H1 (cell line): ENCODE results near the gene PPM1F. TPM values are rescaled to one million over a fixed set of nuclear protein-coding genes. Genes with fewer than 3 reads are reported as not detected.

Experiments
- CTCF ChIA-PET: fragments of 300-600 bp; sonication (Branson Sonifier 250); formaldehyde crosslinking; loops from one replicate; lab custom pipeline; 2021; ENCODE audit not compliant: partially characterized antibody; lab: Charles Lee
- POLR2A ChIA-PET: fragments of 300-600 bp; sonication (Branson Sonifier 250); formaldehyde crosslinking; loops from one replicate; lab custom pipeline; 2021; ENCODE audit warnings: inconsistent platforms; ENCODE audit not compliant: partially characterized antibody; lab: Charles Lee
- DNase-seq, 2 experiments: peaks; one replicate each; pipeline versions ENCODE4 v3.0.0 to v3.0.0-alpha.2; 2010 to 2022; ENCODE audit warnings: low spot score in 2 of 2, low read depth in 1 of 2, mixed read lengths in 1 of 2
- FAIRE-seq: peaks from 2 replicates; lab custom pipeline; 2011; peaks lifted over from hg19 to GRCh38; lab: Jason Lieb, UNC
- H2AFZ ChIP-seq: 2 replicates; pipeline ENCODE4 v1.8.1; 2012; ENCODE audit warnings: low read length, inconsistent platforms
- H2AK5ac ChIP-seq: 2 replicates; pipeline ENCODE4 v1.6.1; 2013; ENCODE audit warnings: low read depth, low read length
- H2BK120ac ChIP-seq: replicated peaks from 2 replicates; pipeline ENCODE3; 2013; ENCODE audit warnings: low read depth, low read length, inconsistent platforms
- H2BK12ac ChIP-seq: 2 replicates; pipeline ENCODE4 v1.6.1; 2013; ENCODE audit warnings: low read depth, low read length
- H2BK15ac ChIP-seq: 2 replicates; pipeline ENCODE4 v1.6.1; 2013; ENCODE audit warnings: low read length
- H2BK20ac ChIP-seq: 2 replicates; pipeline ENCODE4 v1.6.1; 2013; ENCODE audit warnings: low read length
- H2BK5ac ChIP-seq: 2 replicates; pipeline ENCODE4 v1.6.1; 2013; ENCODE audit warnings: low read depth, low read length
- H3K14ac ChIP-seq: 2 replicates; pipeline ENCODE4 v1.6.1; 2013; ENCODE audit warnings: inconsistent platforms; ENCODE audit not compliant: insufficient read length
- H3K18ac ChIP-seq: 2 replicates; pipeline ENCODE4 v1.6.1; 2013; ENCODE audit warnings: low read length; ENCODE audit errors: extremely low read depth
- H3K23ac ChIP-seq: 2 replicates; pipeline ENCODE4 v1.6.1; 2013; ENCODE audit warnings: inconsistent platforms; ENCODE audit not compliant: insufficient read length
- H3K23me2 ChIP-seq: 2 replicates; pipeline ENCODE4 v1.6.1; 2013; ENCODE audit warnings: low read depth, low read length
- H3K27ac ChIP-seq: 2 replicates; pipeline ENCODE4 v1.6.1; 2011; ENCODE audit warnings: low read depth, low read length, inconsistent platforms
- H3K27me3 ChIP-seq, 4 experiments: replicated peaks in 1 of 4; 1 replicate in 1 of 4; 2 replicates in 3 of 4; pipeline versions ENCODE4 v1.6.1 to v1.8.1; 2011 to 2013; ENCODE audit warnings: low read length in 3 of 4, mild to moderate bottlenecking in 3 of 4, inconsistent platforms in 2 of 4, mixed read lengths in 2 of 4, moderate library complexity in 1 of 4; ENCODE audit not compliant: control insufficient read depth in 3 of 4, insufficient read depth in 3 of 4; ENCODE audit errors: extremely low read depth in 1 of 4
- H3K36me3 ChIP-seq, 4 experiments: 2 replicates each; pipeline versions ENCODE4 v1.6.1 to v1.8.1; 2011 to 2013; ENCODE audit warnings: mild to moderate bottlenecking in 4 of 4, low read length in 3 of 4, moderate library complexity in 2 of 4, control low read depth in 1 of 4, inconsistent platforms in 1 of 4; ENCODE audit not compliant: insufficient read depth in 4 of 4, control insufficient read depth in 2 of 4
- H3K4ac ChIP-seq: replicated peaks from 2 replicates; pipeline ENCODE3; 2013; ENCODE audit warnings: low read length, low read depth, mixed read lengths, inconsistent platforms; ENCODE audit not compliant: insufficient read length
- H3K4me1 ChIP-seq, 4 experiments: replicated peaks in 1 of 4; 1 replicate in 1 of 4; 2 replicates in 3 of 4; pipeline versions ENCODE4 v1.6.1 to v1.8.1; 2011 to 2013; ENCODE audit warnings: low read length in 3 of 4, inconsistent platforms in 2 of 4, mixed read lengths in 1 of 4; ENCODE audit not compliant: insufficient read depth in 4 of 4, control insufficient read depth in 3 of 4
- H3K4me2 ChIP-seq, 2 experiments: 2 replicates each; pipeline versions ENCODE4 v1.6.1 to v1.8.1; 2011 to 2013; ENCODE audit warnings: low read depth in 2 of 2, low read length in 2 of 2, control low read depth in 1 of 2, inconsistent platforms in 1 of 2, mild to moderate bottlenecking in 1 of 2; ENCODE audit not compliant: insufficient read depth in 1 of 2
- H3K4me3 ChIP-seq, 4 experiments: fragments of 200-600, 300-600 bp in 1 of 4; sonication (generic), shearing (Covaris generic), sonication (Bioruptor Twin) in 1 of 4; 2 replicates each; pipeline versions ENCODE4 v1.5.1 to v1.8.1; 2011 to 2016; ENCODE audit warnings: low read length in 4 of 4, low read depth in 3 of 4, control low read depth in 2 of 4, inconsistent platforms in 2 of 4, mild to moderate bottlenecking in 2 of 4, mixed read lengths in 1 of 4, moderate library complexity in 1 of 4; ENCODE audit not compliant: insufficient read depth in 2 of 4; ENCODE audit errors: extremely low read depth in 1 of 4
- H3K56ac ChIP-seq: replicated peaks from 2 replicates; pipeline ENCODE3; 2013; ENCODE audit warnings: low read depth, mild to moderate bottlenecking, mixed read lengths, low read length, inconsistent platforms; ENCODE audit not compliant: insufficient read length
- H3K79me1 ChIP-seq: 2 replicates; pipeline ENCODE4 v1.6.1; 2013; ENCODE audit warnings: low read depth, low read length, control low read depth
- H3K79me2 ChIP-seq, 2 experiments: 2 replicates each; pipeline versions ENCODE4 v1.6.1 to v1.8.1; 2012 to 2013; ENCODE audit warnings: low read length in 2 of 2, mild to moderate bottlenecking in 2 of 2, inconsistent platforms in 1 of 2; ENCODE audit not compliant: insufficient read depth in 2 of 2, control insufficient read depth in 1 of 2
- H3K9ac ChIP-seq, 4 experiments: replicated peaks in 1 of 4; 1 replicate in 1 of 4; 2 replicates in 3 of 4; pipeline versions ENCODE4 v1.6.1 to v1.8.1; 2011 to 2013; ENCODE audit warnings: low read depth in 3 of 4, low read length in 3 of 4, control low read depth in 2 of 4, mild to moderate bottlenecking in 2 of 4, moderate library complexity in 2 of 4, inconsistent platforms in 1 of 4; ENCODE audit errors: extremely low read depth in 1 of 4
- H3K9me3 ChIP-seq, 2 experiments: 2 replicates each; pipeline versions ENCODE4 v1.6.1 to v1.8.1; 2012 to 2013; ENCODE audit warnings: mild to moderate bottlenecking in 2 of 2, moderate library complexity in 2 of 2, control low read depth in 1 of 2, inconsistent platforms in 1 of 2, low read depth in 1 of 2, low read length in 1 of 2, mixed read lengths in 1 of 2; ENCODE audit not compliant: insufficient read depth in 2 of 2
- H4K20me1 ChIP-seq, 2 experiments: replicated peaks in 1 of 2; 2 replicates each; pipeline versions ENCODE3 to v1.8.1; 2011 to 2013; ENCODE audit warnings: inconsistent platforms in 2 of 2, low read length in 2 of 2, mild to moderate bottlenecking in 1 of 2; ENCODE audit not compliant: insufficient read depth in 2 of 2, control insufficient read depth in 1 of 2
- H4K5ac ChIP-seq: 2 replicates; pipeline ENCODE4 v1.6.1; 2013; ENCODE audit warnings: low read length, low read depth, mixed read lengths, inconsistent platforms; ENCODE audit not compliant: insufficient read length
- H4K8ac ChIP-seq: 2 replicates; pipeline ENCODE4 v1.8.0; 2013; ENCODE audit warnings: mild to moderate bottlenecking, moderate library complexity, low read length, inconsistent platforms; ENCODE audit not compliant: insufficient read depth; ENCODE audit errors: extremely low read depth
- H4K91ac ChIP-seq: replicated peaks from 2 replicates; pipeline ENCODE3; 2013; ENCODE audit warnings: low read length, mixed read lengths, inconsistent platforms; ENCODE audit not compliant: insufficient read length
- CTBP2 ChIP-seq: IDR thresholded peaks from 2 replicates; pipeline ENCODE4 v1.7.0; 2011; ENCODE audit warnings: borderline replicate concordance, mild to moderate bottlenecking, moderate library complexity, mixed read lengths, low read length; ENCODE audit not compliant: insufficient read depth, insufficient read length
- KDM1A ChIP-seq: fragments of 200-600, 300-600 bp; sonication (generic); IDR thresholded peaks from 2 replicates; pipeline ENCODE4 v1.7.1; 2016; ENCODE audit warnings: mild to moderate bottlenecking, low read length, borderline replicate concordance
- POLR2AphosphoS5 ChIP-seq: IDR thresholded peaks from 2 replicates; pipeline ENCODE4 v1.6.1; 2011; ENCODE audit warnings: low read depth, low read length
- RBBP5 ChIP-seq: IDR thresholded peaks from 2 replicates; pipeline ENCODE4 v1.7.1; 2012; ENCODE audit warnings: low read depth, mild to moderate bottlenecking, inconsistent platforms, low read length, moderate library complexity, borderline replicate concordance
- SP4 ChIP-seq: IDR thresholded peaks from 2 replicates; pipeline ENCODE4 v1.6.1; 2012; ENCODE audit warnings: low read length, inconsistent platforms
- TEAD4 ChIP-seq: IDR thresholded peaks from 2 replicates; pipeline ENCODE4 v1.6.1; 2012; ENCODE audit warnings: low read depth, low read length, inconsistent platforms, mixed read lengths
- WGBS, 2 experiments: shearing (Covaris generic) in 1 of 2; methylation state at CpG; one replicate each; pipeline versions ENCODE4 v1.1.6 to v1.1.7; 2013 to 2015; ENCODE audit warnings: low lambda C conversion rate in 2 of 2, mixed read lengths in 2 of 2, inconsistent platforms in 1 of 2, low coverage in 1 of 2, missing lambda C conversion rate in 1 of 2; ENCODE audit not compliant: insufficient replicate concordance in 2 of 2, insufficient coverage in 1 of 2, insufficient read length in 1 of 2; ENCODE audit errors: extremely low coverage in 1 of 2, missing lambda C conversion rate in 1 of 2; 5-methylcytosine and 5-hydroxymethylcytosine counted together
- polyA plus RNA-seq, 7 experiments: library from polyadenylated mRNA; depleted of rRNA in 3 of 7; stranded (reverse) in 5 of 7; unstranded in 2 of 7; fragments of >200 nt in 5 of 7; fragments of 200-250 nt in 2 of 7; gene quantifications; 1 replicate in 5 of 7; 2 replicates in 1 of 7; 4 replicates in 1 of 7; pipeline versions ENCODE4 v1.2.1 to v1.2.3, GENCODE V29; 2011 to 2013; ENCODE audit warnings: missing spikeins in 2 of 7, mixed read lengths in 2 of 7
- total RNA-seq: library from RNA; stranded (reverse); fragmentation: NEBNext Ultra II Directional; extraction: Animal tissue kit (Norgen Biotek cat#: 25700); gene quantifications from 2 replicates; pipeline ENCODE4 v1.2.1, GENCODE V29; 2021
- TF ChIP-seq, protein P1 (sequence below): IDR thresholded peaks from 2 replicates; pipeline ENCODE4 v1.6.1; 2011; ENCODE audit warnings: low read depth, mild to moderate bottlenecking, low read length; ENCODE audit not compliant: insufficient read depth

Gene PPM1F
- total and polyA plus RNA-seq, 2 of the 8 experiments (the other 6 are each of a cell fraction or from before 2014, with no cell fraction given): 12.4 to 22.8 TPM

DNA sequence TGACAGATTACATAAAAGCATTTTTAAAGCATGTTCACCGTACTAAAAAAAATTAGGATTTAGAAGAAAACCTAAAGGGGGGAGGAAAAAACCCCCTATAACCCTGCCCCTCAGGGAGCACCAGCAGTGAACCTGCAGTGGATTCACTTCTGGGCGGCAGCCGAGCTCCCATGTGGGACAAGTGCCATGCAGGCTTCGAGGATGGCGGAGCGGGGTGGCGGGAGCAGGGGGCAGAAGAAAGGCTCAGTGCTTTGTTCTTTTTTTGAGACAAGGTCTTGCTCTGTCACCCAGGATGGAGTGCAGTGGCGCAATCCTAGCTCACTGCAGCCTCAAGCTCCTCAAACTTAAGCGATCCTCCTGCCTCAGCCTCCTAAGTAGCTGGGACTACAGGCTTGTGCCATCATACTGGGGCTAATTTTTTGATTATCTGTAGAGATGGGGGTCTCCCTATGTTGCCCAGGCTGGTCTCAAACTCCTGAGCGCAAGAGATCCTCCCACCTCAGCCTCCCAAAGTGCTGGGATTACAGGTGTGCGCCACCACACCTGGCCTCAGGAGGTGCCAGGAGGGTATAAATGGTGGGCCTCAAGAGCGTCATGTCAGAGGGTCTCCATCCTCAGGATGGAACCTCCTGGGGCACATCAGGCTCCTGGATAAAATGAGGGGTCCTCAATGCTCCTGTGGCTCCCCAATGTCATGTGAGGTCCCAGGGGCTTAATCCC lies 34.0 kb downstream of the PPM1F start:
- no peak overlapping the region for H3K9ac ChIP-seq
- no peak overlapping the region for H2AK5ac ChIP-seq
- H3K4me2 ChIP-seq: no peak overlapping the region
- peaks cover 13 to 47% (median 35%) of the 10 kb centered on the region in 4 experiments for H3K4me1 ChIP-seq
- no peaks in the 10 kb centered on the region for H3K79me1 ChIP-seq
- H2BK120ac ChIP-seq: no peak overlapping the region
- H4K20me1 ChIP-seq: no peaks in the 10 kb centered on the region
- POLR2A ChIA-PET: interaction anchor here (2.2 kb wide), 1 partner anchor 20 kb away, joined by 8 read pairs; no protein-coding TSS in a partner anchor
- CTCF ChIA-PET: interaction anchor here (7.5 kb wide), 1 partner anchor 20 kb away, joined by 59 read pairs; no protein-coding TSS in a partner anchor
- TF ChIP-seq POLR2AphosphoS5 (no peak), RBBP5 (no peak), KDM1A (no peak), TEAD4 (no peak), CTBP2 (no peak), SP4 (no peak)
- TF ChIP-seq, protein P1, sequence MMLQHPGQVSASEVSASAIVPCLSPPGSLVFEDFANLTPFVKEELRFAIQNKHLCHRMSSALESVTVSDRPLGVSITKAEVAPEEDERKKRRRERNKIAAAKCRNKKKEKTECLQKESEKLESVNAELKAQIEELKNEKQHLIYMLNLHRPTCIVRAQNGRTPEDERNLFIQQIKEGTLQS: no peak
- H3K9me3 ChIP-seq: no peaks in the 10 kb centered on the region
- DNase-seq (no peak), FAIRE-seq (no peak)
- no peak overlapping the region for H2BK20ac ChIP-seq
- H2AFZ ChIP-seq: no peak overlapping the region
- H3K18ac ChIP-seq: no peak overlapping the region
- no peak overlapping the region for H4K8ac ChIP-seq
- H3K27ac ChIP-seq: no peak overlapping the region
- no peak overlapping the region for H2BK12ac ChIP-seq
- 0 out of 2 replicates have a peak overlapping the region, but pooled peaks have one; percentile 81 for H2BK15ac ChIP-seq
- H3K56ac ChIP-seq: no peak overlapping the region
- H3K36me3 ChIP-seq: no peaks in the 10 kb centered on the region
- no peak overlapping the region for H3K14ac ChIP-seq
- no peaks in the 10 kb centered on the region for H3K23me2 ChIP-seq
- H4K5ac ChIP-seq: no peak overlapping the region
- peak overlapping the region; percentile 34 for H4K91ac ChIP-seq
- no peaks in the 10 kb centered on the region for H3K79me2 ChIP-seq
- no peak overlapping the region for H3K23ac ChIP-seq
- H2BK5ac ChIP-seq: no peak overlapping the region
- WGBS, 2 experiments: 96% methylated on average over 12 of the region's 12 CpGs; no CpG with 5 or more reads in 1 of the 2 experiments
- H3K4ac ChIP-seq: no peak overlapping the region
- H3K27me3 ChIP-seq: no peaks in the 10 kb centered on the region; a peak in 1 of 7 replicates
- H3K4me3 ChIP-seq: no peak overlapping the region
